ENCODE data around the gene SIM2. TPM values are rescaled to one million over a fixed set of nuclear protein-coding genes. Genes with fewer than 3 reads are reported as not detected.

SIM2 gene
- total RNA-seq, 1 donor from 2014 or later: not detected

DNA sequence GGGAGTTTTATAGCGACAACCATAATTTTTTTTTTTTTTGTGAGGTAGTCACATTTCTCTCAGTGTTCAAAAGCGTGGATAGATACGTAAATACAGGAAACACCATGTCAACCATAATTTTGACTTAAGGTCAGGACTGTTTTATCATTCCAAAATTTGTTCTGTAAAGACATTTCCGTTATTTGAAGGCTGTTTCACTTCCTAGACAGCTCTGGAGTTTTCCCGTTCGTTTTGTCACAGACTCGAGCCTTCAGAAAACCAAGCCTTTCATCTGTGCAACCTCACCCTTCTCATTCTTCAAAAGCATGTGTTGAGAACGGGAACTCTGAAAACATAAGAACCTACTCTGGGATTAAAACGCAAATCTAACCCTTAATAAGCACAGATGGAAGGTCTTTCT lies 17.9 kb downstream of the SIM2 start:
- DNase-seq: no peak

DNA sequence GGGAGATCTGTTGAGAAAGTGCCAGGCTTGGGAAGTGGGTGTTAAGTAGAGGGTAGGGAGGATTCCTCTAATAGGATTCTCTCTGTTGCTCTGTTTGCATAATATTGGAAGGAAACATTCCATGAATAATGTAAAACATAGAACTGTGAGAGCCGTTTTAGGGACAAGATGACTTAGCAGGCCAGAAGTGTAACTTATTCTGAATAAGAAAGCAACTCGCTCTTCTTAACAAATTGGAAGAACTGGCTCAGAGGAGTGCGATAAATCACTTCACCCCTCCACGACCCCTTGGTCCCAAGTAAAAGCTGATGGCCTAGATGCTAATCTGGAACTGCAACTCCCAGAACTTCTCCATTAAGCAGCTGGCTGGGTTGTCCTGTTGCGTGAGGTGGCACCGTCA lies 19.1 kb downstream of the SIM2 start:
- DNase-seq: no peak

DNA sequence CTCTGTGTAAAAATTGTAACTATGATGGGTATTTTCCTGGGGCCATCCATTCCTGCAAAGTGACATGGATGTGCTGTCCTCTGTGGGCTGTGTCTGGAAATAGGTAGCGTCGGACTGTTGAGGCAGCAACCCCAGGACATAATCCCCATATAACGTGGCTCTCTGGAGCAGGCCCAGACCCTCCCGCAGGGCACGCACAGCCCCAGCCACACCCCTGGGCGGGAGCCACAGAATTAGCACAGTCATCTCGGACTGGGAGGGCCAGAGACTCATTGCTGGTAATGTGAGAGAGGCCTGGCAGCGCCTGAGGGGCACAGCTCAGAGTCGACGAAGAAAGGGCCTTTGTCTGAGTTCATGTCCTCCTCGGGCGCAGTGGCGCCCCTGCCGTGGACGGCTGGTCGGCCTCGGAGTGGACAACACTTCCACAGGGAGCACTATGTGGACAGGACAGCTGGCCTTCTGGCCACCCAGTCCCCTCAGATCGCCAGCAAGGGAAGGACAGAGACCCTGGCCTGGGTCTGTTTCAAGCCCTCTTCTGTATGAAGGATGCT lies 20.1 kb downstream of the SIM2 start:
- peak; percentile 52 for DNase-seq

DNA sequence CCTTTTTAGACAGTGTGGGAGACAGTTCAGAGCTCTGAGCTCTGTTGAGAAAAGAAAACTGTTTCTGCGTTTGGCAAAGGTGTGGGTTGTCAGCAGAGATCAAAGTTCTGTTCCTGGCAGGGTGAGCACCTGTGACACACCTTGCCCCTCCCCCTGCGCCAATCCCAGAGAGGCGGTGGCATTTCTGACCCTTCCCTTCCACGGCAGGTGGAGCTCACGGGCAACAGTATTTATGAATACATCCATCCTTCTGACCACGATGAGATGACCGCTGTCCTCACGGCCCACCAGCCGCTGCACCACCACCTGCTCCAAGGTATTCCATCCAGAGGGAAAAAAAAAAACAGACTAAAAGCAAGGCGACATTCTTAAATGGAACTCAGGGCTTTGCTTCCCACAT lies 20.7 kb downstream of the SIM2 start:
- DNase-seq: no peak

DNA sequence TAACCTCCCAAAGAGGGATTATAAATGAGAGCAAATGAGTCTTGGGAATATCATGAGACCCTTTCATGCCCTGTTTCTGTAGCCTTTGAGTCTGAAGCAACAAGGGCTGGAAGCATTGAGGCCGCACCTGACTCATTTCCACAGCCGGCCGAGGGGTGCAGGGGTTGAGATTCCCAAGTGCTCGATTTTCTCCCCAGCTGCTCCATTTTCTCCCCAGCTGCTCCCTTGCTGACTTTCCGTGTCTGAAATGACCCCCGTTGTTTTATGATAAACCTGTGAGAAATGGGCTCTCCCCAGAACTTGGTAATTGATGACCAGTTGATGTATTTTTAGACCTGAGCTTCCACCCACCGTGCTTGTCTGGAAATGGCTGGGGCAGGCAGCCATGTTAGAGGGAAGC lies 22.9 kb downstream of the SIM2 start:
- DNase-seq: no peak

DNA sequence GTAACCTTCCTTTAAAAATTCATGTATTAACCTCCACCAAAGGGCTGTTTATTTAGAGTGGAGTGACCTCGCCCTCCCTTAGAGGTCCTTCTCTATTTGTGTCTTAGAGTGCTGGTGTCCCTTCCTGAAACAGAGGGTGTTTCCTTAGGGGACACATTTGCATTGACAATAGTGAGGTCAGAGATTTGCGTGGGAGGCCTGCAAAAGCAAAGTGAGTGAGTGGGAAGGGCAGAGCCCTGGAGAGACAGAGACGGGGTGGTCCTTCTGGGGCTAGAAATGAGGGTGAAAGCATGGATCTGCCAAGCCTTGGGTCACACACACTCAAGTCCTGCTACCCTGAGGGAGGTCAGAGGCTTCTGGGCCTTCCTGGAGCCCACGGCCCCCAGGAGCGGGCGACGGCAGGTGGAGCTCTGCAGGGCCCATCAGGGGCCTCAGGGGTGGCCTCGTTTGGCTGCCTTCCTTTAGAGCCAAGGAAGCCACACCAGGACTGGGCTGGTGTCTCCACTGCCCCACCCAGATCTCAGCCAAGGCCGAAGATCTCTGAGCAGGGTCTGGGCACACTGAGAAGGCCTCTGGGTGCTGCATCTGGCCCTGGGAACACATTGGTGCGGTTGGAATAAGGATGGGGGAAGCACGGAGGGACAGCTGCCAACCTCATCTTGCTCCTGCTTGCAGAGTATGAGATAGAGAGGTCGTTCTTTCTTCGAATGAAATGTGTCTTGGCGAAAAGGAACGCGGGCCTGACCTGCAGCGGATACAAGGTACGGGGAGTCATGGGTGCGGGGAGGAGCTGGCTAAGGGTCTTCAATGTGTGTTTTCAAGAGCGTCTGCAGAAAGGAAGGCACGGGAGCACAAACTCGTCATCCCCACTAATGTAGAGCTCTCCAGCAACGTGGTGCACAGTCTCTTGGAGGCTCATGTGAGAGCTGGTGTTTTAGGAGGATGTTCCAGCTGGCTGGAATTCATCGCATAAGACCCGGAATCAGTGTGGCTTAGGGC lies 23.8 kb downstream of the SIM2 start:
- no peak for DNase-seq

DNA sequence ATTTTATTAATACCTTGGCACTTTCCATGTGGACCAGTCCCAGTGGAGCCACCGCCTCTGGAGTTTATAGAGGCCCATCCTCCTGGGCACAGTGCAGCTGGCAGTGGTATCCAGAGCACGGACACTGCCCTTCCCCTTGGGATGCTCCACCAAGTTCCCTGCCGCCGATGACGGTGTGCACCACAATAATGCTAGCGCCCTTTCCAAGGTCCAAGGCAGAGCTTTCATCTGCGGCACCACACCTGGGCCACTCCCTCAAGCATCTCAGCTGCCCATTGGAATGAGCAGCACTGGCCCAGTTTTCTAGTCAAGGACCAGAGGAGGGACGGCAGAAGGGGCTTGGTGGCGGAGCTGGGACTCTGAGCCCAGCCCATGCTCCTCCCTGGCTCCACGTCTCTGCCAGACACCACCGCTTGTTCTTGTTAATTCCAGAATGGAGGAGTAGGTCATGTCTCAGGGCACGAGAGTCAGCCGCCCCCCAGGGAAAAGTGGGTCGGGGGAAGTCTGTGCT lies 24.5 kb downstream of the SIM2 start:
- DNase-seq: no peak

DNA sequence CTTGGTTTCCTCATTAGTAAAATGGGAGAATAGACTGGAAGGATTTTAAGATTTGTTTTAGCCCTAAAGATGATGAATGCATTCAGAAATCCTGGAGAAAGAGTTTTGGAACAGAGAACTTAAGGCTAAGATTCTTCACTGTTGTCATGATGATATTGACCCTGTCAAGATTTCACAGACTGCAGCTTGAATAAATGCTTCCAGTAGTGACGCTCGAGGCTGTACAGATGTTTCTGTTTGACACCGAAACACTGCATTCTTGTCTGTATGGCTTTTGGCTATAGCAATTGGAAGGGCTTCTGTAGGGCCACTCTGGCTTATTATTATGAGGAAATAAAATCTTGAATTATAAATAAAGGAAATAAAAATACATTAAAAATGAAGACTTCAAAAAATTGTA lies 25.7 kb downstream of the SIM2 start:
- DNase-seq: no peak

DNA sequence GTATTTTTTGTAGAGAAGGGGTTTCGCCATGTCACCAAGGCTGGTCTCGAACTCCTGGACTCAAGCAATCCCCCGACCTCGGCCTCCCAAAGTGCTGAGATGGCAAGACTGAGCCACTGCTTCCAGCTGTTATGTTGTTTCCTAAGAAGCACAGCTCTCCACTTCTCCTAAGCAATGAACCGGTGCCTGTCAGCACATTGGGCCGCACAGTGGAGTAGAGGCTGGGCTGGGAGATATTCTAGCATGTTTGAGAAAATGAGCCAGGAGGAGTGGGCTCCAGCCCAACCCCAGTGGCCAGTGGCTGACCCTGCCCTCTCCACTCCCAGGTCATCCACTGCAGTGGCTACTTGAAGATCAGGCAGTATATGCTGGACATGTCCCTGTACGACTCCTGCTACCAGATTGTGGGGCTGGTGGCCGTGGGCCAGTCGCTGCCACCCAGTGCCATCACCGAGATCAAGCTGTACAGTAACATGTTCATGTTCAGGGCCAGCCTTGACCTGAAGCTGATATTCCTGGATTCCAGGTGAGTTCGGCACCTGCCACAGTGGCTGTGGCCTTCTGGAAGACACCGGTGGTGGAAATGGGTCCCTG lies 27.0 kb downstream of the SIM2 start:
- DNase-seq: no peak

DNA sequence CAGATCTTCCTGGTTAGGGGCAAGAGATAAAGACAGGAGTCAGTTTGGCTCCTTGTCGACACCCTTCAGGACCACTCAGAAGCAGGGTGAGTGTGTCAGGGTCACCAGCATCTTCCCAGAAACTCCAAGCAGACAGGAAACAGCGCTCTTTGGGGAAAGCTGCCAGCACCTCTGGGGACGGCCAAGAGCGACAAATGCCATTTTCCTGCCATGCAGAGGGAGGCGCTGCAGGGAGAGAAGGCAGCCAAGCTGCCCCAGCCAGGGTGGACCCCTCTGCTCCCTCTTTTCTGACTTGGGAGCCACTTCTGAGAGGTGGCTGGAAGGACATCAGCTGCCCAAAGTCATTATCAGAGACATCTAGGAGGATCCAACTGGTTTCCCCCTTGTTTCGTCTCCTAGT lies 29.0 kb downstream of the SIM2 start:
- no peak for DNase-seq

DNA sequence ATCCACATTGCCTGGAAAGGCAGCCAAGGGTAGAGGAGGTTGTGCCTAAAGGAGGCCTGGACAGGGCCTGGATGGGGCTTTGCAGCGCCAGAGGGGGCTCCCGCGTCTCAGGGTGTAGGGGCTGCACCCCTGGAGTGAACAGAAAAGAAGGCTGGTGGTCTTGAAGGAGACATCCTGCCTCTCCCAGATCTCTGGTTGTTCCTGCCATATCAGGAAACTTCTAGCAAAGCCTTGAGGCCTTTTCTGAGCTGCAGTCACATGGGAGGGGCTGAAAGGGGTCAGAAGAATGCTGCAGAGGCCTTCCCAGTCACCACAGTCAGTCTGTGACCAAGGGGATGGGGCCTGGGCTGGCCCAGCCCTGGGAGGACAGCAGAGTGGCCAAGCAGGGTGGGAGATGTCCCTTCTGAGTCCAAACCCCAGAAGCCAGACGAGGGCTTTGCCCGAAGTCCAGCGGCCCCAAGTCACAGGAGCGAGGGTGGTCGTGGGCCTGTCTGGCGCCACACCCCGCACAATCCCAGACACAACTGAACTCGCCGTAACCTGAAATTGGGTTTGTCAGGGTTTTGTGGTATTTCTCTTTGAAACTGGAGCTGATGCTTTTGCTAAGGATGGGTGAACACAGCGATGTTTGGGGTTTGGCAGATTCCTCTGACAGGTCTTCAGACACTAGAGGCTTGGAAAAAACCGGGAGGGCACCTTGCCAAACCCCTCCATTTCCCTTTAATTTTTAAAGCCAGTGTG lies 29.6 kb downstream of the SIM2 start:
- no peak for DNase-seq

DNA sequence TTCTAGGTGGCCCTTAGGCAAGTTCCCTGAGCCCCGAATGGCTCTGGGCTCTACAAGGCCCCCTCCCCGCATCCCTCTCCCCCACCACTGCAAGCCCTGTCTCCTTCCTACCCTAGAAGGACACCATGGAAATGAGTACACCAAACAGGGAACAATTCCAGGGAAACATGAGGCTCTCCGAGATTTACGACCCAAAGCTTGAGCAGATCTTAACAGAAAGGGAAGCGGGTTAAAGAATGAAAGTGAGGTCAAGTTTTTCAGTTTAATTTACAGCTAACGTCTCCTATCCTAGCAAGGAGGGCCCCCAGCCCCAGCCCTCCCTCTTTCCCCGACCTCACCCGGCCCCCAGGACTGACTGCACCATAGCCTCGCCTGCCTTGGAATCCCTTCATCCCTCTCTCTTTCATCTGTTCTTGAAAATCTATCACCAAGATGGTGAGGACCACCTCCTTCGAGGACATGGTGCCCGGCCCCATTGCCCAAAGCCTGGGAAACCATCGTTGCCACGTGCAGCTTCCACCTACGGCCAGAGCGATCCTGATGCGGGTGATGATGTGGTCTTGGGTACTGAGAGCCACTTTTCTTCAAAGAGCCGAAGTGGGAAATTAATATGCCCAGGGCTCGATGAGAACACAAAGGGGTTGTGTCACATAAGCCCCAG lies 30.5 kb downstream of the SIM2 start:
- no peak for DNase-seq

DNA sequence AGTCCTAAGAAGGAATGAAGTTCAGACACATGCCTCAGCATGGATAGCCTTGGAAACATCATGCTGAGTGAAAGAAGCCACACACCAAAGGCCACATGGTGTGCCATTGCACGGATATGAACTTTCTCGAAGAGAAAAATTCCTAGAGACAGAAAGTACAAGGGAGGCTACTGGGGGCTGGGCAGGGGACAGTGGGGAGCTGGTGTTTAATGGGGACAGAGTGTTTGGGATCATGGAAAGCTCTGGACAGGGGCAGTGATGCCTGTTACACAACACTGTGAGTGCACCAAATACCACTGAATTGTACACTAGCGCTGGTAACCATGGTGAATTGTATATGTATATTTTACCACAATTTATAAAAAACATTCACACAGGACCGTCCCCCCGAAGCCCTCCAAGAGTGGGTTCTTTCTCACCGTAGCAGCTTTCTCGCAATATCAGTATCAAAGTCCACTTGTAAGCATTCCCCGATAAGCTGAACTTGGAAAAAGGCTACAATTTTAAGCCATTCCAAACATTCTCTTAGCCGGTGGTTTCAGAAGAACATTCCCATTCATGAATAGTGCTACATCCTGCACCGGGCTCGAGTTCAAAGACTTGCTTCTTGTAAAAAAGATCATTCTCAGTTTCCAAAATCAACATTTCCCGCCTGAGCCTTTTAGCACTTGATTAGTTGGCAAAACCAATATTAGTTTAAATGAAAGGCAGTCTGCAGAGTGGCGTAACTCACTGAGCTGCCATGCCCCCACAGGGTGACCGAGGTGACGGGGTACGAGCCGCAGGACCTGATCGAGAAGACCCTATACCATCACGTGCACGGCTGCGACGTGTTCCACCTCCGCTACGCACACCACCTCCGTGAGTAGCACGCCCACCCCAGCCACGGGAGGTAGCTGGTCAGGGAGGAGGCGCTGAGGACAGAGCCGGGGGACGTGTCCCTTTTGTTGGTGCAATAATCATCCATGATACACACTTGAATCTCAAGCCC lies 31.7 kb downstream of the SIM2 start:
- DNase-seq: no peak

DNA sequence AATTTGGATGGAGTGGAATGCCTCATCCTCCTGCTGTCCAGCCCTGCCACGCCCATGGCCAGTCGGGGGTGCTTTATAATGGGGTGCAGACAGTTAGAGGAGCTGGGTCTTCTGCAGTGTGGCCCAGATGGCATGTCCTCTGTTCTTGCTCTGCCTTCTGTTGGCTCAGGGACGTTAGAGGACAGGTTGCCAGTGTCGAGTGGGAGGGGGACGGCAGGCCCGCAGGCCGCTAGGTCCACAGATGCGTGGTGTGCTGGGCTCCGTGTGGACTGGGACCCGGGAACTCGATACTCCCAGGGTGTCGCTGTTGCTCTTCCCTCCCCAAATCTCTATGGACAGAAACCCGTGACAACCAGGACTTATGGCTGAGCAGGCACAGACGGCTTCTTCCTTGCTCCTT lies 33.3 kb downstream of the SIM2 start:
- DNase-seq: no peak

DNA sequence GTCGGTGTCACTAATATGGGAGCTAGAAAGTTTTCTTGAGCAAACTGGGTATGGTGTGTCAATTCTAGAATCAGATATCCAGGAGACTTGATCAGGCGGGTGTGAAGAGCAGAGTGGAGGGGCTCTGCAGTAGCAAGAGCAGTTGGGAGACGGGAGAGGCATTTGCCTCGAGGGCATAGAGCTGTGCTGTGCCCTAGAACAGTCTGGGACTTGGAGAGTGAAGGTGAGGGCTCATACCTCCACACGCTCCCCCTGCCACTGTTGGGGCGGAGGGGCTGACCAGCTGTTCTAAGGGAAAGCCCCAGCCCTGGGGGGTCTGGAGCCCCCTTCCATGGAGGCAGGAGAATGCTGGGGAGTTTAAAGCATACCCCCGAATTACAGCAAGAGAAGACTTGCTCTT lies 33.8 kb downstream of the SIM2 start:
- DNase-seq: no peak

DNA sequence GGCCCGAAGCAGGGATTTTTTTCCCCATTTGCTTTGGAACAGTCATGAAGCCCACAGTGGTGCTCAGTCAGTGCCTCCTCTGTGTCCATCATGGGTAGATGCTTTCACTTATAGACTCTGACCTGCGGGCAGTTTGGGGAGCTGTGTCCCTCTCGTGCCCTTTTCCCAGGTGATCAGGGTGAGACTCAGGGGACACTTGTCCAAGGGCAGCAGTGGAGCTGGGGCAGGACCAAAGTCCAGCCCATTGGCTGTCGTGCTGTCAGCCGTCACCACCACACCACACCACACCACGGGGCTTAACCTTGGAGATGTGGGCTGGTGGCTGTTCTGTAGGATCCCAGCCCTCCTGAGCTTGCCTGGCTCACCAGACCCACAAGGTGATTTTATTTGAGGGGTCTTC lies 34.9 kb downstream of the SIM2 start:
- no peak for DNase-seq

DNA sequence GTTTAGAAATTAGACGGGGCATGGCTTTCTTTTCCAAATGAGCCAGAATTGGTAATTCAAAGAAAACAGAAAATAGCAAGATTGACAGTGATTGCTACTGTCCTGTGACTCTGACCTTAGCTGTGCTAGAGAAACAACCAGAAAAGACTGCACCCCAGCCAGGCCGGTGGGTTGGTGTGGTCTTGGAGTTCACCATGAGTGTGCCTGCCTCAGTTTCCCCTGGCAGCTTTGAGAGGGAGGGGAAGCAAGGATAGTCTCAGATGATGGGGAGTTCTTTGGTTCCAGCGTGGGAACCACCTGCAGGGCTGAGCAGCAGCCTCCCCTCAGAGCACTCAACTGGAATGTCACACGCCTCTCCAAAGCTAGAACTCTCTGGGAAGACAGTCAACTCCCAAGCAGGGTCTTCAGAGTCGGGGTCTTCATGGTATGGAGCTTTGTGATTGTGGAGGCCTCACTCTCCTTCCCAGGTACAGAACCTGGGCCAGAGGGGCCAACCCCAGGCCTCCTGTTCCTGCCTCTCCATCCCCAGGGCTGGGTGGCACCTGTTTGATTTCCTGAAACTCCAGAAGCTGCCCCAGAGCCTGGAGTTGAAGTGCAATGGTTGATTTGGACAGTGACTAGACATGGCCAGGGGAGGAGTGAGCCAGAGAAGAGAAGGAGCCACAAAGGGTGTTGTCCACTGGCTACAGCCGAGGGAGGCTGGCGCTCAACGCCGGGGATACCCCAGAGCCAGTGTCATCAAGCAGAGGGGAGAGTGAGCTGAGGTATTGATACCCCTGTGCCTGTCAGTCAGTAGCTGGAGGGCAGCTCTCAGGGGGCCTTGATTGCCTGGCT lies 35.7 kb downstream of the SIM2 start:
- DNase-seq: no peak

DNA sequence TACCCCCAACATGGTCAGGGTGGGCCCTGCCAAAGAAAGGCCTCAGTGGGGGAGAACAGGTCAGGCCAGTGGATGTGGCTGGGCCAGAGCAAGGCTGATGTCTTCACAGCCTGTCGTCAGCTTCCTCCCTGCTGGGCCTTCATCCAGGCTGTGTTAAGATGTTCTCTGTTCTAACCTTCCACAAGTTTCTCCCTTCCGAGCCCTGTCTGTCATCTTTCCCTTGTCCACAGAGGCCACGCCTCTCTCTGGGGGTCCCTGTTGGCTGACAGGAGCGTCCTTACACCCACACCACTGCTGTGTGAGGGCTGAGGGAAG lies 36.2 kb downstream of the SIM2 start:
- no peak for DNase-seq

DNA sequence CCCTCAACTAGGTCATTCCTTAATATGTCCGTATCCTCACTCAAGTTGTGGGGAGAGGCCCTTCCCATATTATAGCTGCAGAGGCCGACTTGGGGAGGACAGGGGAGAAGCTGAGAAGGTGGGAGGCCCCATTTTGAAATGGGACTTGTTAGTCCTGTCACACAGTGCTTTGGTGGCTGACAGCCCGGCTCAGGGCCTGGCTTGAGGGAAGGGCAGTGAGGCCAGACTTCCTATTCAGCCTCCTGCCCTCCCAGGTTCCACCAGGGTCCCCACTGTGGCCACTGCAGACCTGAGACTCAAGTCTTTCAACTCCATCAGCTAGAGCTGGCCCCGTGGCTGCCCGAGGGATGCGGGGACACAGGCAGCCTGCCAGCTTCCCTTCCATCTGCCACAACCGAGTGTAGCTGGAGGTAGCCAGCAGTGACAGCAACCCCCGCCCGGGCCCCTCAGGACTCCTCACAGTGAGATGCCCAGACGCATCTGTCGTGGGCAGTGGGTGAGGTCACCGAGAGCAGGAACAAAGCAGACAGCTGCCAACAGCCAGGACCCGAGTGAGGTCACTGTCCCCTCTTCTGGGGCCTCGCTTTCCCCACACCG lies 36.9 kb downstream of the SIM2 start:
- no peak for DNase-seq

All from occipital lobe (tissue), 2 donors.